Upper lobe of right lung (tissue), 1 donor: ENCODE data around the gene MAP1LC3A. TPM values are rescaled to one million over a fixed set of nuclear protein-coding genes. Genes with fewer than 3 reads are reported as not detected.
"Not testable (repeated sequence)": the region's sequence is repeated elsewhere in the genome, so short reads cannot be mapped to it uniquely, and the experiment has no call there.

Source experiments
- ATAC-seq: fragments of 200-7000 bp; cut with Tn5 transposase; one replicate; pipeline ENCODE4 v1.9.1; 2020; ENCODE audit warnings: mild to moderate bottlenecking, moderate library complexity
- DNase-seq: peaks from one replicate; pipeline ENCODE4 v3.0.0-alpha.2; 2020
- H3K27ac ChIP-seq: fragments of 200-600 bp; one replicate; pipeline ENCODE4 v1.8.0; 2022
- H3K27me3 ChIP-seq: fragments of 200-600 bp; one replicate; pipeline ENCODE4 v1.8.0; 2022; ENCODE audit warnings: mild to moderate bottlenecking
- H3K36me3 ChIP-seq: fragments of 200-600 bp; one replicate; pipeline ENCODE4 v1.8.0; 2022
- H3K4me1 ChIP-seq: fragments of 200-600 bp; one replicate; pipeline ENCODE4 v1.8.0; 2022
- H3K4me3 ChIP-seq: fragments of 200-600 bp; one replicate; pipeline ENCODE4 v1.8.0; 2022; ENCODE audit warnings: mild to moderate bottlenecking
- H3K9me3 ChIP-seq: fragments of 200-600 bp; one replicate; pipeline ENCODE4 v1.8.0; 2022
- intact Hi-C: fragments of 100-400 bp; cut with DNase I; formaldehyde crosslinking; loops from one replicate; pipeline ENCODE4 v1.11.0; 2022
- long read RNA-seq: library from polyadenylated mRNA; unstranded; transcript quantifications from one replicate; pipeline ENCODE4 v2.0.0, GENCODE V29; 2021
- total RNA-seq: library from RNA; stranded (reverse); fragmentation: NEBNext Ultra II Directional; extraction: Animal tissue kit (Norgen Biotek cat#: 25700); gene quantifications from one replicate; pipeline ENCODE4 v1.2.1, GENCODE V29; 2021
- TF ChIP-seq, protein P1 (sequence below): fragments of 200-600 bp; IDR thresholded peaks from one replicate; pipeline ENCODE4 v1.8.0; 2022; ENCODE audit warnings: antibody characterized with exemption
- donor health status: DM: no; HTN: yes; CAD: no; lungs with severe emphysema.

MAP1LC3A gene
- total RNA-seq: 45.9 TPM
- long read RNA-seq, transcript MAP1LC3A-201 (4 exons, 1,574 nt): major isoform, 50 of 61 reads
- long read RNA-seq, partial matches to known transcripts: 3 of 61 reads
- long read RNA-seq, other reads (novel, unspliced or antisense): 5 of 61 reads

DNA sequence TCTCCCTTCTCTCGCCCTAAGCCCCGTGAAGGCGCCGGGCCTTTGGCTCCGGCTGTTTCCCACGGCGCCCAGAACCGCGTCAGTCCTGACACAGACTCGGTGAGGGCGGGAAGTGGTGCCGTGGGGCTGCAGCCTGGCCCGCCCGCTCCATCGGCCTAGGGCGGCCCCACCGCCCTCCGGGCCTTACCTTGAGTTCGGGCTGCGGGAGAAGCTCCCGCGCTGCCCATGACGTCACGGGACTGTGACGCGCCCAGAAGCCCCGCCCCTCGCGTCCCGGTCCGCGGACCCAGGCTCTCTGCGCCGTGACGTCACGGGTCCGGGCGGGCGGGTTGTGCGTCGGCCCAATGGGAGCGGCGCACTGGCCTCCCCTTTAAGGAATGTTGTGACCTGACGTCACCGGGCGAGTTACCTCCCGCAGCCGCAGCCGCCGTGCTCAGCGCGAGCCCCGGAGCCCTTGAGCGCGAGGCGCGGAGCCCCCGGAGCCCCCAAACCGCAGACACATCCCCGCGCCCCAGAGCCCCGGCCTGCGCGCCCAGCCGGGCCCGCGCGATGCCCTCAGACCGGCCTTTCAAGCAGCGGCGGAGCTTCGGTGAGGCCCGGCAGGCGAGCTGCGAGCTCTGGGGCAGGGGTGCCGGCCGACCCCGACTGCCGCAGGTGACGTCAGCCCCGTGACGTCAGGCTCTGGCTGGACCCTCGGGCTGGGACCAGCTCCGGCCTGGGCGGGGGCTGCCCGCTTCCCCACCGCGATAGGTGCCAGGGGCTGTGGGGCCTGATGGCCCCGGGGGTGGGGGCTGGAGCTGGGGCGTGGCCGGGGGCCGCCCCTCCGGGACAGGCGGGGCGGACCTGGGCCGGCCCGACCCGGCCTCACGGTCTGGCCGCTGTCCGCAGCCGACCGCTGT lies at the start of gene MAP1LC3A:
Gene MAP1LC3A, plus strand, starts transcription at position 399 of the 899 bp plus-strand sequence. Its CDS starts 151 bp downstream, at position 550.
- TF ChIP-seq, protein P1, sequence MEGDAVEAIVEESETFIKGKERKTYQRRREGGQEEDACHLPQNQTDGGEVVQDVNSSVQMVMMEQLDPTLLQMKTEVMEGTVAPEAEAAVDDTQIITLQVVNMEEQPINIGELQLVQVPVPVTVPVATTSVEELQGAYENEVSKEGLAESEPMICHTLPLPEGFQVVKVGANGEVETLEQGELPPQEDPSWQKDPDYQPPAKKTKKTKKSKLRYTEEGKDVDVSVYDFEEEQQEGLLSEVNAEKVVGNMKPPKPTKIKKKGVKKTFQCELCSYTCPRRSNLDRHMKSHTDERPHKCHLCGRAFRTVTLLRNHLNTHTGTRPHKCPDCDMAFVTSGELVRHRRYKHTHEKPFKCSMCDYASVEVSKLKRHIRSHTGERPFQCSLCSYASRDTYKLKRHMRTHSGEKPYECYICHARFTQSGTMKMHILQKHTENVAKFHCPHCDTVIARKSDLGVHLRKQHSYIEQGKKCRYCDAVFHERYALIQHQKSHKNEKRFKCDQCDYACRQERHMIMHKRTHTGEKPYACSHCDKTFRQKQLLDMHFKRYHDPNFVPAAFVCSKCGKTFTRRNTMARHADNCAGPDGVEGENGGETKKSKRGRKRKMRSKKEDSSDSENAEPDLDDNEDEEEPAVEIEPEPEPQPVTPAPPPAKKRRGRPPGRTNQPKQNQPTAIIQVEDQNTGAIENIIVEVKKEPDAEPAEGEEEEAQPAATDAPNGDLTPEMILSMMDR: no peak
- DNase-seq (peak; percentile 97), ATAC-seq (peak; percentile 95)
- Histone ChIP-seq H3K27ac (peak within 1 kb of the TSS; percentile 94), H3K36me3 (no peaks in the 10 kb centered on the region), H3K27me3 (no peaks in the 10 kb centered on the region), H3K4me3 (peak within 1 kb of the TSS; percentile 89), H3K4me1 (peaks cover 8% of the 10 kb centered on the region), H3K9me3 (no peaks in the 10 kb centered on the region)
- intact Hi-C loops: no loop called here

DNA sequence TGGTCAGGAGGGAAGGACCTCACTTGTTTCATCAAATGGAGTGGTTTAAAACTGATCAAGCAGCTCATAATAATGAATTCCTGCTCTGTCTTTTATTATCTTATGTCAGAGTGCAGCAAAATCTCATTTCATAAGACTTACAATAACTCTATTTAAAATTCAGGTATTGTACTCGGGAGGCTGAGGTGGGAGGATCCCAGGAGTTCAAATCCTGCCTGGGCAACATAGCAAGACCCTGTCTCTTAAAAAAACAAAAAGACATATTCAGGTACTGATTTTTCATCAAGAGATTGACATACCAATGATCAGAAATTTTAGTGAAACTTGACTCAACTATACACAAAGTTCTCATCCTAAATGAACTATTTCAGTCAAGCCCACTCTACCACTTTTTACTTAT lies 47.9 kb upstream of the MAP1LC3A start:
- Histone ChIP-seq H3K36me3 (peaks cover 42% of the 10 kb centered on the region), H3K4me1 (peaks cover 11% of the 10 kb centered on the region), H3K4me3 (no peak overlapping the region), H3K27me3 (no peaks in the 10 kb centered on the region), H3K27ac (no peak overlapping the region), H3K9me3 (no peaks in the 10 kb centered on the region)
- TF ChIP-seq, protein P1: no peak
- ATAC-seq (no peak), DNase-seq (no peak)
- intact Hi-C loops: no loop called here

DNA sequence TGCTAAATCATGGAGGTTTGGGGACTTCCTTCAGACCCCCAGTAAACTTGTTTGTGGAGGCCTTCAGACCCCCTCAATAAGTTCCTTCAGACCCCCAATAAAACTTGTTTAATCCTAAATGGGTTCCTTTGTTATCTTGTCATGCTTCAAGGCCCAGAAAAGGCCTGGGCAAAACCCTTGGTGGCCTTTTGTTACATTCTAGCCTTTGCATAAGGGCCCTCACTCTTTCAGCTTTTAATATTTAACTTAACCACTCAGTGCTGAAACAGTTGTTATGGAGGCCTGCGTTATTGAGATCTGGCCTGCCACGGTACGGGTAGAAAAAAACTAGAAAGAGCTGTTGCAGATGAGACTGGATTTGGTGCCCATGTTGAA lies 46.6 kb upstream of the MAP1LC3A start:
- peaks cover 11% of the 10 kb centered on the region for H3K4me1 ChIP-seq
- no peak overlapping the region for H3K27ac ChIP-seq
- DNase-seq (no peak), ATAC-seq (no peak)
- peaks cover 29% of the 10 kb centered on the region for H3K36me3 ChIP-seq
- H3K27me3 ChIP-seq: no peaks in the 10 kb centered on the region
- no peak overlapping the region for H3K4me3 ChIP-seq
- TF ChIP-seq, protein P1: no peak
- H3K9me3 ChIP-seq: no peaks in the 10 kb centered on the region
- intact Hi-C loops: no loop called here

DNA sequence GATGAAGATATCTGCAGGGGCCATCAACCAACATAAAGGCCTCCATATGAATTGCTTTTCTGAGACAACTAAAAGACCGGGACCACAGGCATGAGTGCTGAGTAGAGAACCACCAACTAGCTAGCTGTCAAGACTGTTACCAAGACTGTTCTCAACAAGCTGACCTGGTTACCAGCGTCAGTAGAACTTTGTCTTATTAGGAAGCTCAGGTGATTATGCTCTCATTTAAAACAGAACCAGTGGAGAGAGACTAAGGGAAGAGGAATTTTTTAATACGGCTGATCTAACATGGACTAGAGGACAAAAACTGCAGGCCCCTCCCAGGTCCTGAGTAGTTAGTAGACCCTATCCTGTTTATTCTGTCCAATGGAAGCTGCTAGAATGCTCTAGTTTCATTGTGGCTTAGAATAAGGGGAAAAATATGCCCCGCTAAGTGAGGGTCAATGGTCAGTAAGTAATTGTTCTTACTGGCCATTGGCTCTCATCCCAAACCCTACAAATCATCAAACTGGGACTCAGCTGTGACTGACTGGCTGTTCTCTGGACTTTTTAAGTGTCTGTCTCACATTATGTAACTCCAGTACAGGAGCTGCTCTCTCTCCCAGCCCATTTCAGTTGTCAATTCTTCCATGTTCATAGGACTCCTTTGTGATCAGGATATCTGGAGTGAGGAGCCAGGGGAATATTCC lies 46.1 kb upstream of the MAP1LC3A start:
- Histone ChIP-seq H3K27me3 (no peaks in the 10 kb centered on the region), H3K27ac (no peak overlapping the region), H3K4me1 (peaks cover 11% of the 10 kb centered on the region), H3K36me3 (peaks cover 23% of the 10 kb centered on the region), H3K9me3 (no peaks in the 10 kb centered on the region), H3K4me3 (no peak overlapping the region)
- ATAC-seq (no peak), DNase-seq (no peak)
- intact Hi-C loops: no loop called here
- TF ChIP-seq, protein P1: no peak

DNA sequence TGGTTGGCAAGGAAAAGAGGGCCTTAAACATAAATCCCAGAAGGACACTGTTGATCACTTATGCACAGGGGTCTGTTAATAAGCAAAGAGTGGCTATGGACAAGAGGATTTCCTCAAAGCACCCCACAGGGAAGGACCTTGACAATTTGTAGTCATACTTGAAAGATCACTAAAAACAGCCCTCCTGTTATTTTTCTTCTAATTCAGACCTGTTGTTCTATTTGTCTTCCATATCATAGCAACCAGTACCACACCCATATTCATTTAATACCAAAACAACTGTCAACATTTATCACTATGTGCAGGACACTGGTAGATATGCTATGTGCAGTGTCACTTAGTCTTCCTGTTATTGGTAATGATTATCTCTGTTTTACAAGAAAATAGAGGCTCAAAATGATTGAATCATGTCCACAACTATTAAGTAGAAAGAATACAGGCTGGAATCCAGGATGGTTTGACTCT lies 45.5 kb upstream of the MAP1LC3A start:
- Histone ChIP-seq H3K36me3 (peaks cover 18% of the 10 kb centered on the region), H3K27ac (no peak overlapping the region), H3K27me3 (no peaks in the 10 kb centered on the region), H3K9me3 (no peaks in the 10 kb centered on the region), H3K4me3 (no peak overlapping the region), H3K4me1 (peaks cover 11% of the 10 kb centered on the region)
- no peak for DNase-seq
- ATAC-seq: no peak
- TF ChIP-seq, protein P1: no peak
- intact Hi-C loops: no loop called here

DNA sequence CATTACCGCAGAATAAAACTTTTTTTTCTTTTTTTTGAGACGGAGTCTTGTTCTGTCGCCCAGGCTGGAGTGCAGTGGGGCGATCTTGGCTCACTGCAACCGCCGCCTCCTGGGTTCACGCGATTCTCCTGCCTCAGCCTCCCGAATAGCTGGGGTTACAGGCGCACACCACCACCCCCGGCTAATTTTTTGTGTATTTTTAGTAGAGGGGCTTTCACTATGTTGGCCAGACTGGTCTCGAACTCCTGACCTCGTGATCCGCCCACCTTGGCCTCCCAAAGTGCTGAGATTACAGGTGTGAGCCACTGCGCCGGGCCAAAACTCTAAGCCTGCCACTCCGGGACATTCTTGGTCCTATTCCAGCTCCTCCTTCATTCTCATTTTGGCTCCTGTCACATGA lies 44.5 kb upstream of the MAP1LC3A start:
- H3K4me1 ChIP-seq: peaks cover 15% of the 10 kb centered on the region
- H3K27ac ChIP-seq, DNase-seq, H3K27me3 ChIP-seq, intact Hi-C loops, H3K9me3 ChIP-seq, H3K4me3 ChIP-seq, ATAC-seq, H3K36me3 ChIP-seq: not testable (repeated sequence)
